Activated naive CD8-positive, alpha-beta T cell treated with anti-CD3 and anti-CD28 coated beads, Interleukin-2, amount 50 U/mL, for 24 hours (primary cell): Measurements from ENCODE around the gene MRTFA.

Experiments
- ATAC-seq: fragments of 150-1000 bp; cut with Tn5 transposase; one replicate; pipeline ENCODE4 v1.10.0; 2021
- DNase-seq: peaks from one replicate; pipeline ENCODE4 v3.0.0; 2021
- H3K27ac Mint-ChIP-seq: one replicate; pipeline ENCODE4 v1.8.0; 2021; ENCODE audit warnings: mild to moderate bottlenecking, mixed read lengths
- H3K27me3 Mint-ChIP-seq: one replicate; pipeline ENCODE4 v1.8.0; 2021; ENCODE audit warnings: mixed read lengths
- H3K36me3 Mint-ChIP-seq: one replicate; pipeline ENCODE4 v1.8.0; 2021; ENCODE audit warnings: low read depth, mixed read lengths
- H3K4me1 Mint-ChIP-seq: one replicate; pipeline ENCODE4 v1.8.0; 2021; ENCODE audit warnings: mixed read lengths
- H3K4me3 Mint-ChIP-seq: one replicate; pipeline ENCODE4 v1.8.0; 2021; ENCODE audit warnings: mild to moderate bottlenecking, moderate library complexity, mixed read lengths
- H3K9me3 Mint-ChIP-seq: one replicate; pipeline ENCODE4 v1.8.0; 2021; ENCODE audit warnings: mixed read lengths

MRTFA gene

GRCh38 chr22:40645579-40646197, 9.2 kb upstream of the MRTFA start:
- H3K9me3 Mint-ChIP-seq: no peaks in the 10 kb centered on the region
- H3K4me1 Mint-ChIP-seq: peaks cover 5% of the 10 kb centered on the region
- no peaks in the 10 kb centered on the region for H3K27me3 Mint-ChIP-seq
- H3K27ac Mint-ChIP-seq: no peak overlapping the region
- no peak for ATAC-seq
- no peaks in the 10 kb centered on the region for H3K36me3 Mint-ChIP-seq
- no peak for DNase-seq
- H3K4me3 Mint-ChIP-seq: no peak overlapping the region

- Mint-ChIP-seq H3K9me3 (no peaks in the 10 kb centered on the region), H3K27me3 (no peaks in the 10 kb centered on the region), H3K36me3 (no peaks in the 10 kb centered on the region), H3K4me3 (no peak overlapping the region), H3K27ac (no peak overlapping the region), H3K4me1 (peaks cover 9% of the 10 kb centered on the region)
- DNase-seq: no peak
- ATAC-seq: no peak
These were observed 5.8 kb upstream of the MRTFA start for GRCh38 chr22:40642316-40642715.

- no peak for DNase-seq
- Mint-ChIP-seq H3K27me3 (no peaks in the 10 kb centered on the region), H3K4me3 (no peak overlapping the region), H3K9me3 (no peaks in the 10 kb centered on the region), H3K27ac (no peak overlapping the region), H3K36me3 (no peaks in the 10 kb centered on the region), H3K4me1 (peaks cover 10% of the 10 kb centered on the region)
- ATAC-seq: no peak
These were observed 4.8 kb upstream of the MRTFA start for GRCh38 chr22:40641269-40641668.

GRCh38 chr22:40638261-40638660, 1.7 kb upstream of the MRTFA start:
- H3K36me3 Mint-ChIP-seq: no peaks in the 10 kb centered on the region
- no peak overlapping the region for H3K27ac Mint-ChIP-seq
- ATAC-seq: no peak
- no peak for DNase-seq
- H3K4me1 Mint-ChIP-seq: peaks cover 27% of the 10 kb centered on the region
- no peak overlapping the region for H3K4me3 Mint-ChIP-seq
- H3K9me3 Mint-ChIP-seq: no peaks in the 10 kb centered on the region
- H3K27me3 Mint-ChIP-seq: no peaks in the 10 kb centered on the region

GRCh38 chr22:40637183-40638150, 948 bp upstream of the MRTFA start:
- H3K9me3 Mint-ChIP-seq: no peaks in the 10 kb centered on the region
- H3K4me1 Mint-ChIP-seq: peaks cover 34% of the 10 kb centered on the region
- H3K36me3 Mint-ChIP-seq: no peaks in the 10 kb centered on the region
- peak; percentile 41 for ATAC-seq
- H3K27me3 Mint-ChIP-seq: no peaks in the 10 kb centered on the region
- H3K27ac Mint-ChIP-seq: peak overlapping the region; percentile 97
- peak; percentile 70 for DNase-seq
- peak overlapping the region; percentile 83 for H3K4me3 Mint-ChIP-seq

GRCh38 chr22:40635940-40636379, 559 bp downstream of the MRTFA start:
- Mint-ChIP-seq H3K27ac (no peak overlapping the region), H3K4me3 (peak overlapping the region; percentile 86), H3K27me3 (no peaks in the 10 kb centered on the region), H3K9me3 (no peaks in the 10 kb centered on the region), H3K4me1 (peaks cover 44% of the 10 kb centered on the region), H3K36me3 (no peaks in the 10 kb centered on the region)
- ATAC-seq: no peak
- DNase-seq: peak; percentile 19

GRCh38 chr22:40635043-40635939, 1.2 kb downstream of the MRTFA start:
- ATAC-seq: no peak
- H3K4me1 Mint-ChIP-seq: peaks cover 46% of the 10 kb centered on the region
- H3K27ac Mint-ChIP-seq: no peak overlapping the region
- H3K9me3 Mint-ChIP-seq: no peaks in the 10 kb centered on the region
- H3K27me3 Mint-ChIP-seq: no peaks in the 10 kb centered on the region
- H3K4me3 Mint-ChIP-seq: peak overlapping the region; percentile 86
- no peak for DNase-seq
- no peaks in the 10 kb centered on the region for H3K36me3 Mint-ChIP-seq

- no peak overlapping the region for H3K27ac Mint-ChIP-seq
- no peaks in the 10 kb centered on the region for H3K36me3 Mint-ChIP-seq
- no peaks in the 10 kb centered on the region for H3K27me3 Mint-ChIP-seq
- peaks cover 47% of the 10 kb centered on the region for H3K4me1 Mint-ChIP-seq
- no peak for DNase-seq
- no peaks in the 10 kb centered on the region for H3K9me3 Mint-ChIP-seq
- no peak for ATAC-seq
- no peak overlapping the region for H3K4me3 Mint-ChIP-seq
These were observed 2.2 kb downstream of the MRTFA start for GRCh38 chr22:40634119-40634903.

GRCh38 chr22:40633036-40633435, 3.5 kb downstream of the MRTFA start:
- H3K4me1 Mint-ChIP-seq: peaks cover 58% of the 10 kb centered on the region
- no peak overlapping the region for H3K27ac Mint-ChIP-seq
- DNase-seq: no peak
- ATAC-seq: no peak
- H3K4me3 Mint-ChIP-seq: no peak overlapping the region
- H3K36me3 Mint-ChIP-seq: no peaks in the 10 kb centered on the region
- H3K9me3 Mint-ChIP-seq: no peaks in the 10 kb centered on the region
- no peaks in the 10 kb centered on the region for H3K27me3 Mint-ChIP-seq

- no peak for ATAC-seq
- Mint-ChIP-seq H3K36me3 (no peaks in the 10 kb centered on the region), H3K9me3 (no peaks in the 10 kb centered on the region), H3K4me3 (no peak overlapping the region), H3K4me1 (peaks cover 63% of the 10 kb centered on the region), H3K27ac (no peak overlapping the region), H3K27me3 (no peaks in the 10 kb centered on the region)
- no peak for DNase-seq
These were observed 4.6 kb downstream of the MRTFA start for GRCh38 chr22:40631925-40632324.

GRCh38 chr22:40628354-40629042, 8.0 kb downstream of the MRTFA start:
- ATAC-seq (peak; percentile 91), DNase-seq (no peak)
- Mint-ChIP-seq H3K4me1 (peaks cover 51% of the 10 kb centered on the region), H3K4me3 (no peak overlapping the region), H3K27me3 (no peaks in the 10 kb centered on the region), H3K9me3 (no peaks in the 10 kb centered on the region), H3K36me3 (no peaks in the 10 kb centered on the region), H3K27ac (peak overlapping the region; percentile 71)

- H3K4me1 Mint-ChIP-seq: peaks cover 46% of the 10 kb centered on the region
These were observed 8.9 kb downstream of the MRTFA start for GRCh38 chr22:40627612-40628011.

GRCh38 chr22:40626851-40627250, 9.7 kb downstream of the MRTFA start:
- Mint-ChIP-seq H3K4me1 (peaks cover 42% of the 10 kb centered on the region), H3K4me3 (no peak overlapping the region), H3K27me3 (no peaks in the 10 kb centered on the region), H3K27ac (no peak overlapping the region), H3K36me3 (peaks cover 7% of the 10 kb centered on the region), H3K9me3 (peaks cover 8% of the 10 kb centered on the region)
- DNase-seq: no peak
- ATAC-seq: no peak

More at GRCh38 chr22:40627612-40628011, 8.9 kb downstream of the MRTFA start:
- no peaks in the 10 kb centered on the region for H3K27me3 Mint-ChIP-seq
- peaks cover 3% of the 10 kb centered on the region for H3K9me3 Mint-ChIP-seq
- no peak for ATAC-seq
- H3K4me3 Mint-ChIP-seq: no peak overlapping the region
- H3K36me3 Mint-ChIP-seq: peaks cover 3% of the 10 kb centered on the region
- H3K27ac Mint-ChIP-seq: no peak overlapping the region
- no peak for DNase-seq
